ENCODE measurements around the gene TMEM266.
"Not testable (repeated sequence)": the region's sequence is repeated elsewhere in the genome, so short reads cannot be mapped to it uniquely, and the experiment has no call there.

The TMEM266 gene, protein sequence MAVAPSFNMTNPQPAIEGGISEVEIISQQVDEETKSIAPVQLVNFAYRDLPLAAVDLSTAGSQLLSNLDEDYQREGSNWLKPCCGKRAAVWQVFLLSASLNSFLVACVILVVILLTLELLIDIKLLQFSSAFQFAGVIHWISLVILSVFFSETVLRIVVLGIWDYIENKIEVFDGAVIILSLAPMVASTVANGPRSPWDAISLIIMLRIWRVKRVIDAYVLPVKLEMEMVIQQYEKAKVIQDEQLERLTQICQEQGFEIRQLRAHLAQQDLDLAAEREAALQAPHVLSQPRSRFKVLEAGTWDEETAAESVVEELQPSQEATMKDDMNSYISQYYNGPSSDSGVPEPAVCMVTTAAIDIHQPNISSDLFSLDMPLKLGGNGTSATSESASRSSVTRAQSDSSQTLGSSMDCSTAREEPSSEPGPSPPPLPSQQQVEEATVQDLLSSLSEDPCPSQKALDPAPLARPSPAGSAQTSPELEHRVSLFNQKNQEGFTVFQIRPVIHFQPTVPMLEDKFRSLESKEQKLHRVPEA

DNA sequence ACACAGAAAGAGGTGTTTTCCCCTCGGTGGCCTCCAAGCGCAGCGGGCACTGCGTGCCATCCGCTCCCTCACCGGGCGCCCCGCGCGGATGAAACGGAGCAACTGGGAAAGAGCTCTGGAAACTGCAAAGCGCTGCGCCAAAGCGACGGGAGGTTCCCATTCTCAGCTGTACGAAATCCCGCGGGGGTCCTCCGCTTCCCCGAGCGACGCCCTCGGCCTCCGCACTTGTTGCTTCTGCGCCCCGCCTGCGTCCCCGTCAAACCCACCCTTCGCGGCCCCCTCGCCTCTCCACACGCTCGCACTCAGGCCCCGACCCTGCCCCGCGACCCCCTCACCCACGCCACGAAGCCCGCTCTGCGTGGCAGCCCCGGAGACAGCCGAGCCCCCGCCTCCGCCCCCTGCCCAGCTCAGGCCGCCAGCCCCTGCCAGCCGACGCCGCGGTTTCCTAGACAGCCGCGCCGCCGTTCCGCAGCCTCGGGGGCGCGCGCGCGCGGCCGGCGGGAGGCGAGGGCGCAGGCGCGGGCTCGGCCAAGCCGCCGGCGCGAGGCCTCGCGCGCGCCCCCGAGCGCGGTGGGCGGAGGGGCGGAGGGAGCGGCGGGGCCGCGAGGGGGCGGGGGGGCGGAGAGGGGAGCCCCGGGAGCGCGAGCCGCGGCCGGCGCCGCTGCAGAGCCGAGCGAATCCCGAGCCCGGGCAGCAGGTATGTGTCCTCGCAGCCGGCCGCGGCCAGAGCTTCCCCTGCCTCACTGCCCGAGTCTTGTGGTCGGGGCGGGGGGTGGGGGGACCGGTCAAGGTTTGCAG lies at the start of gene TMEM266:
Gene TMEM266 (plus strand): TSS at position 666 of the 798 bp plus-strand sequence. CDS start 74,279 bp downstream, outside the sequence.
- DNase-seq (ENCODE audit: low read depth, low spot score): no peak

DNA sequence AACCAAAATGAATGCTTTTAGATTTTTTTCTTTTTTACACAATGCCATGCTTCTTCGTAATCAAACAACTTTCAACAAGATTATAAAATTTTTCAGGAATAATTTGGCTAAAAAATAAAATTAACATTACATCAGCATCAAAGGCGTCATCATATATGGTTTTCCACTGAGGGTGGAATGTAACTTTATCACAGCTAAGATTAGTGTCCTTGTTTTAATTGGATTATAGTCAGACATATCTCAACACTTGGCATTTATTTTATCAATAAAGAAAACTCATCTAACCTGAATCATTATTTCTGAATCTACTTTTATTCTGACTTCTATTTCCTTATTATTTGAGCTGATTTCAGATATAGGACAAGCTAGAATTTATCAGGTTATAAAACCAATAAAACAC lies 49.2 kb upstream of the TMEM266 start:
- DNase-seq (ENCODE audit: low read depth, low spot score): no peak

- no peak for DNase-seq (ENCODE audit: low read depth, low spot score)
Measured at GRCh38 chr15:76011627-76012551, 47.9 kb upstream of the TMEM266 start, which contains the start of gene NRG4. TSS of gene NRG4 (minus strand) at chr15:76012424. CDS start at chr15:76011230, 1,194 bp downstream.

- DNase-seq (ENCODE audit: low read depth, low spot score): not testable (repeated sequence)
Measured at GRCh38 chr15:76013470-76013869, 46.3 kb upstream of the TMEM266 start.

DNA sequence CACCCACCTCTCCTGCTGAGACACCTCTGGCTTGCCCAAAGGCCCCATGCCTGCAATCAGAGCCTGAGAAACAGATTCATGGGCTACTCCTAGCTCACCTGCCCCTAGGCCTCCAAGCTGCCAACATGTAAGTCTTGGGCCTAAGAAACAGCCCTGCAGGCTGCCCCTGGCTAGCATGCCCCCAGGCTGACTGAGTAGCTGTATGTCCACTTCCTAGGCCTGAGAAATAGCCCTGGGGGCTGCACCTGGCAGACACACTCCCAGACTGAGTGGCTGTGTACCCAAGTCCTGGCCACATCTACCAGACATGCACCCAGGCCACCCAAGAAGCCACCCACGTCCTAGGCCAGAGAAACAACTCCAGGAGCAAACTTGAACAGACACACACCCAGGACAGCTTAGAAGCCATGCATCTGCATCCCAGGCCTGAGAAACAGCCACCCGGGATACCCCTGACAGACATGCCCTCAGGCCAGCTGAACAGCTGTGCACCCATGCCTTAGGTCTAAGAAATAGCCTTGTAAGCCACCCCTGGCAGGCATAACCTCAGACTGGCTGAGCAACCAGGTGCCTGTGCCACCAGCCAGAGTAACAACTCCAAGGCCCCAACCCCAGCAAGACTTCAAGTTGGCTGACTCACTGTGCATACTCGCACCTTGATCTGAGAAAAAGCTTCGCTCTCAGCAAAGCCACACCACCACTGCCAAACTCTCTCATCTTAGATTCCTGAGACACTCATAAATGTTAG lies 35.6 kb upstream of the TMEM266 start:
- no peak for DNase-seq (ENCODE audit: low read depth, low spot score)

DNA sequence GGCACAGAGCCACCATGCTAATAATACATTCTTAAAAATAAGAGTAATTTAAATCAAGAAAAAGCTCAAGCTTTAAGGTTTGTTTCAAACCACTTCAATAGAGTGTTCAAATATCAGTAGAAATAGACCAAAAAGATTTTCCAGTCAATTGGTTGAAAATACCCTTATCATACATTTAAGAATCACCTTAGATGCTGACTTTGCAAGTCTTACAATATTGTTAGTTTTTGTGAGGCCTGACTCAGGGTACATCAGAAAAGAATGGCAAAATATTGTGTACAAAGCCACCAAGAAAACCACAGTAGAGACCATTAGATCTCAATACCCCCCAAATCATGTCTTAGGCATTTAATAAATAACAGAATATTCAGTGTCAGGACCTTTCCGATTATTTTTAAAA lies 27.7 kb upstream of the TMEM266 start:
- no peak for DNase-seq (ENCODE audit: low read depth, low spot score)

- no peak for DNase-seq (ENCODE audit: low read depth, low spot score)
Measured at GRCh38 chr15:76033438-76033837, 26.3 kb upstream of the TMEM266 start.

DNA sequence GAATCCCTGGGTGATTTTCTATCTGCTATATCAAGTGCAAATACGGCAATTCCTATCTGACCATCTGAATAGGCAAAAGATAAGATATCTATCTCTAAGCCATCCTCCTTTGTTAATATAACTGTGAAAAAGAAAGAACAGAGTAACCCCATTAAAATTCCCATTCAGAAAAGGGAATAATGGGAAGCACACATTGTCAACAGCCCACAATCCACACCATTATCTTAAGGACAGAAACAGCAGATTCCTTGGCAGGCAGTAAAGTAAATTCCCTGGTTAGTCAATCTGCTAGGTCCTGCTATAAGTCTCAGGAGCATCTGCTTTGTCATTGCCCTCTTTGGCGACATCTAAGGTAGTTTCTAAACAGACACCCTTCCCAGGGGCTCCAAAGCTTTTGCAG lies 25.7 kb upstream of the TMEM266 start:
- DNase-seq (ENCODE audit: low read depth, low spot score): no peak

GRCh38 chr15:76035593-76035992 lies 24.2 kb upstream of the TMEM266 start:
- DNase-seq (ENCODE audit: low read depth, low spot score): no peak

DNA sequence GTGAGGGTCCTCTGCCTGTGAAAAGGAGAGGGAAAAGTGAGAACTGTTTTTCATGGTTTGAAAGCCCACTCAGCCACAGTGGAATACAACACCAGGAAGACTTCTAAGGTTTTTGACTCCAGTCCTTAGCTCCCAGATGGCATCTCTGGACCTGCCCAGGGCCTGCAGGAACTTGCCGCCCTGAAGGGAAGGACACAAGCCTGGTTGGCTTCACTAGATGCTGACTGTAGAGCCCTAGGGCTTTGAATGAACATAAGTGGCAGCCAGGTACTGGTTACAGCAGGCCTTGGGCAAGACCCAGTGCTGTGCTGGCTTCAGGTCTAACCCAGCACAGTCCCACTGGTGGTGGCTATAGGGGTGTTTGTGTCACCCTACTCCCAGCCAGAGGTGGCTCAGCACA lies 21.3 kb upstream of the TMEM266 start:
- no peak for DNase-seq (ENCODE audit: low read depth, low spot score)

DNA sequence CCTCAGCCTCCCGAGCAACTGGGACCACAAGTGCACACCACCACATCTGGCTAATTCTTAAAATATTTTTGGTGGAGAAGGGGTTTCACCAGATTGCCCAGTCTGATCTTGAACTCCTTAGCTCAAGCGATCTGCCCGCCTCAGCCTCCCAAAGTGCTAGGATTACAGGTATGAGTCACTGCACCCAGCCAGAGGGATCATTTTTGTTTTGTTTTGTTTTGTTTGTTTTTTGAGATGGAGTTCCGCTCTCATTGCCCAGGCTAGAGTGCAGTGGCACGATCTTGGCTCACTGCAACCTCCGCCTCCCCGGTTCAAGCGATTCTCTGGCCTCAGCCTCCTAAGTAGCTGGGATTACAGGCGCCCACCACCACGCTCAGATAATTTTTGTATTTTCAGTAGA lies 5.6 kb upstream of the TMEM266 start:
- DNase-seq (ENCODE audit: low read depth, low spot score): not testable (repeated sequence)

DNA sequence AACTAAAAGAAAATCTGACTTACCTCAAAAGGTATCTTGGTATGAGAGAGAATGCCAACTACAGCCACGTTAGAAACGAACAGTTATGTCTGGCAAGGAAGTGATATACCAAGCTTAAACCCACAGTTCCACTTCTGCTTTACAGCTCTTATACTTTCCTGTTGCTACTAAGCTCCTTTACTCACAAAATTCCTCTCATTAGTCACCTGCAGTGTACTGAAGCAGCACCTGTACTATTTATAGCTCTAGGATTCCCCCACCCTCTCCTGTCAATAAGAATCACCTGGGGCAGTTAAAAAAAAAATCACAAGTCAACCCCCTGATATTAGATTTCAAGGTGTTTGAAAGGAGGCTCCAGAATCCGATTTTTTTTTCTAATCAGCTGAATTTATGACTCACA lies 2.9 kb upstream of the TMEM266 start:
- DNase-seq (ENCODE audit: low read depth, low spot score): no peak

DNA sequence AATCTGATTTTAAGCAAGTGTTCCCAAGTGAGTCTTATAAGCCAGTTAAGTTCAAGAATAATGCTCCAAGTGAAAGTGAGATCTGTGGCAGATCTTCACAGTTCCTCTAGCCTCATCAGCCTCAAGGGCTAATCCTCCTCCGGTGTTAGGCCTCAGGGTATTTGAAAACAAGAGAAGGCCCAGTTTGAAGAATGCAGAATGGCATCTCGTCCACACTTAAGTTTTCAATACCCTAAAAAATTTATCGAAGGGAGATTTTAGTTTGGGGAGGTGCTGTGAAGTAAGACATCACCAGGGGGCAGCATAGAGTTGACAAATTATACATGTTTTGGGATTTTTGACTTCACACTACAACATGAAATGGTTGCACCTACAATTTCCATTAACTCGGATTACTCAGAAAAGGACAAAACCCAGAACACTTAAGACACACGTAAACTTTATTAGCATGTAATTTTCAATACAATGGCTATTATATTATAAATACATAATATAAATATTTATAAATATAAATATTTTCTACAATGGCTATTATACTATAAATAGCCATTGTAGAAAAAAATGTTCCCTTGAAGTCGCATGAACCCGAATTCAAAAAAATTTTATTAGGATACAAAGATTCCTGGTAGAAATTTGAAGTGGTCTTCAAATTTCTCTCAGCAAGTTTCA lies 2.3 kb upstream of the TMEM266 start:
- DNase-seq (ENCODE audit: low read depth, low spot score): peak; percentile 10

DNA sequence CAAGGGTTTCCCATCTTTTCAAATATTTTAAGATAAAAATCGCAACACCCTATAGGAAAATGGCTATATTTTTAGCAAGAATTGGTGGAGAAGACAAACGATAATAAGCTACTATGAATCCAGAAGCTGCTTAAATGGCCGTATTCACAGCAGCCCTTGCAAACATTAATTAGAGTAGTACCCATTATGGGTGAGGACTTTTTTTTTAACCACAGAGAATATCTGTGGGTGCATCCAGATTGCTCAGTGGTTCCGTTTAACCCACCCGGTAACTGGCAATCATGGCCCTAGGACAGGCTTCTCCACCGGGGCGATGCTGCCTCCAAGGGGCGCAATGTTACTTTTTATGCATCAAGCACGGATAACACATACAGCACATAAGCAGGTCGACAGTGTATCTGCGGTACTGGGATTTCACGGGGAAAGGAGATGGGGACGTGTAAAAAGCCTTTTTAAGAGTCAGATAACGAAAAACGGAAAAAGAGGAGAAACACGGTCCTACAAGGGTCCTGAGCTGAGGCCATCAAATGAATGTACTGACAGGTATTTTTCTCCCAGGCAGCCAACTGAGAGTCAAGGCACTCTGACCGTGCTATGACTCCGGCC lies 968 bp upstream of the TMEM266 start:
- no peak for DNase-seq (ENCODE audit: low read depth, low spot score)

GRCh38 chr15:76060118-76060989 lies 569 bp downstream of the TMEM266 start:
- DNase-seq (ENCODE audit: low read depth, low spot score): no peak

DNA sequence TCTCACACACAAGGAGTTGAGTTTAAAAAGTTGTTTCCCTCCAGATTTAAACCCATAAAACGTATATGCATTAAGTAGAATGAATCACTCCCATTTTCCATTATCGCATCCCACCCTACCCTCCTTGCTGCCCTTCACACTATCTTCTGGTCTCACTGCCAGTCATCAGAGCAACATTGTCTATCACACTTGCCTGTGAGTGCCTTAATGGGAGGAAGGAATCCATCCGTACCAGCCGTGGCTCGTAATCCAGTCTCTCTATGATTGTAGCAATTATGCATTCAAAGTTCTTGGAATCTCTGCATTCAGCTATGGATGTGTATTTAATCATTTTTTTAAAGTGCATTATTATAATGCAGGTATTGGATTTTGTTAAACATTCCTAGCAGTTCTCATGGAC lies 1.9 kb downstream of the TMEM266 start:
- no peak for DNase-seq (ENCODE audit: low read depth, low spot score)

- no peak for DNase-seq (ENCODE audit: low read depth, low spot score)
Measured at GRCh38 chr15:76062286-76062685, 2.5 kb downstream of the TMEM266 start.

DNA sequence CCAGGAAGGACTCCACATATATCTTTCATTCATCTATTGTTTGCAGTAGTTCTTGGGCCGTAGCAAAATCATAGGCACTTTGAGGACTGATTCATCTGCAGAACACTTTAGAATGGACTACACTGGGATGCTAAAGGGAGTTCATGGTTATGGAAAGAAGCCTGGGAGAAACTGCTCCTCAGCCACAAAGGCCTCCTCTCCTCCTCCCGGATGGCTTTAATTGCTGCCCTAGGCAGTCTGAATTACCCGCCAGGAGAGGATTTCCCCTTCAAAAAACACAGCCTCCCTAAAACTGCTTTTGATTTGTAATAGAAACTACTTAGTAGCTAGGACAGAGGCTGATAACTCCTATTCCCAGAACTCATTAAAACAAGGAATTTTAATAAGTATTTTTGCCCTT lies 4.6 kb downstream of the TMEM266 start:
- no peak for DNase-seq (ENCODE audit: low read depth, low spot score)

DNA sequence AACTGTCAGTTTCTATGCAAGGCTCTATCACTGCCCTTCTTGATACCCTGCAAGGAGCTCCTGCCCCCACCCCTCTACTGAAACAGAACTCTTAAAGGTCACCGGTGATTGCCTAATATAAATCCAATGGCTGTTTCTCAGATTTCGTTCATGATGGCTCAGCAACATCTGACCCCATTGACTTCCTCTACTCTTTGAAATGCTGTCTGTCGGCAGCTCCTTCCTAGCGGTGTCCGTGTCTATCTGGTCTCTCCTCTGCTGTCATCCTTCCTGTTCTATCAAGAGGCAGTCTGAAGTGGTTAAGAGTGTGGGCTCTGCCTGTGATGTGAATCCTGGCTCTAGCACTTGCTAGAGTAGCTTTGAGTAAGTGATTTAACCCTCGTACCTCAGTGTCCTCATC lies 5.5 kb downstream of the TMEM266 start:
- DNase-seq (ENCODE audit: low read depth, low spot score): no peak
